HG03066 (cell line): Measurements from ENCODE around the gene LCK.

Source experiments
- ATAC-seq: cut with Tn5 transposase; IDR thresholded peaks from one replicate; pipeline ENCODE4 v1.9.1; 2021; ENCODE audit warnings: low read depth; ENCODE audit not compliant: unreplicated experiment

The LCK gene

GRCh38 chr1:32250893-32251716 is at the start of gene LCK:
Gene LCK, plus strand, starts transcription at chr1:32251265. Its CDS starts 23,065 bp downstream, at chr1:32274330.
- ATAC-seq = no peak

GRCh38 chr1:32204943-32205361 is 46.1 kb upstream of the LCK start:
- ATAC-seq = no peak

- peak; percentile 54 for ATAC-seq
Observed at GRCh38 chr1:32205401-32206370, 45.4 kb upstream of the LCK start, which contains the start of gene IQCC. Gene IQCC, plus strand, starts transcription at chr1:32205671. Its CDS starts 11 bp downstream, at chr1:32205682.

GRCh38 chr1:32208469-32208868 is 42.6 kb upstream of the LCK start:
- ATAC-seq = no peak

- no peak for ATAC-seq
Observed at GRCh38 chr1:32208891-32209328, 42.2 kb upstream of the LCK start, which contains the start of gene DCDC2B. Gene DCDC2B, plus strand, starts transcription at chr1:32209089. Its CDS starts 5 bp downstream, at chr1:32209094.

GRCh38 chr1:32215629-32216480 is 35.2 kb upstream of the LCK start:
- no peak for ATAC-seq

GRCh38 chr1:32216566-32216965 is 34.5 kb upstream of the LCK start:
- ATAC-seq = no peak

- no peak for ATAC-seq
Observed at GRCh38 chr1:32219022-32219421, 32.0 kb upstream of the LCK start.

GRCh38 chr1:32220746-32221580 is 30.1 kb upstream of the LCK start:
- ATAC-seq = no peak

GRCh38 chr1:32221581-32221979 is 29.5 kb upstream of the LCK start:
- ATAC-seq = no peak

- ATAC-seq = peak; percentile 97
Observed at GRCh38 chr1:32221980-32222755, 28.9 kb upstream of the LCK start, which contains the start of the genes EIF3I and TMEM234. Gene EIF3I, plus strand, starts transcription at chr1:32222407. Its CDS starts 35 bp downstream, at chr1:32222442. Gene TMEM234, minus strand, starts transcription at chr1:32222353. Its CDS starts 31 bp downstream, at chr1:32222322.

GRCh38 chr1:32223683-32224082 is 27.4 kb upstream of the LCK start:
- no peak for ATAC-seq

- no peak for ATAC-seq
Observed at GRCh38 chr1:32224285-32224684, 26.8 kb upstream of the LCK start.

- no peak for ATAC-seq
Observed at GRCh38 chr1:32228771-32229170, 22.3 kb upstream of the LCK start.

GRCh38 chr1:32231843-32232432 is 19.1 kb upstream of the LCK start:
- ATAC-seq = no peak

GRCh38 chr1:32232558-32233304 is 18.3 kb upstream of the LCK start:
- ATAC-seq = no peak

- ATAC-seq = no peak
Observed at GRCh38 chr1:32234792-32235191, 16.3 kb upstream of the LCK start.
